Immature natural killer cell (primary cell): ENCODE results near the gene ARMC8. TPM values are rescaled to one million over a fixed set of nuclear protein-coding genes. Genes with fewer than 3 reads are reported as not detected.

Experiments
- DNase-seq, 3 donors: peaks; one replicate each; pipeline ENCODE4 v3.0.0; 2022; ENCODE audit warnings: mixed read lengths in 1 of 3
- H3K27ac Mint-ChIP-seq, 6 donors: one replicate each; pipeline ENCODE4 v1.8.0; 2020; ENCODE audit warnings: mixed read lengths in 6 of 6, mild to moderate bottlenecking in 5 of 6, inconsistent platforms in 4 of 6, moderate library complexity in 3 of 6
- H3K27me3 Mint-ChIP-seq, 3 donors: one replicate each; pipeline ENCODE4 v1.8.0; 2020 to 2021; ENCODE audit warnings: low read depth in 3 of 3, mild to moderate bottlenecking in 3 of 3, mixed read lengths in 3 of 3, moderate library complexity in 3 of 3, inconsistent platforms in 1 of 3
- H3K36me3 Mint-ChIP-seq, 3 donors: one replicate each; pipeline ENCODE4 v1.8.0; 2020; ENCODE audit warnings: mixed read lengths in 3 of 3, inconsistent platforms in 2 of 3, mild to moderate bottlenecking in 2 of 3
- H3K4me1 Mint-ChIP-seq, 2 donors: one replicate each; pipeline ENCODE4 v1.8.0; 2020; ENCODE audit warnings: inconsistent platforms in 2 of 2, mild to moderate bottlenecking in 2 of 2, mixed read lengths in 2 of 2, moderate library complexity in 1 of 2
- H3K4me3 Mint-ChIP-seq, 5 donors: one replicate each; pipeline ENCODE4 v1.8.0; 2020; ENCODE audit warnings: mild to moderate bottlenecking in 5 of 5, mixed read lengths in 5 of 5, inconsistent platforms in 3 of 5, moderate library complexity in 3 of 5
- H3K9me3 Mint-ChIP-seq, 6 donors: one replicate each; pipeline ENCODE4 v1.8.0; 2020; ENCODE audit warnings: mild to moderate bottlenecking in 6 of 6, mixed read lengths in 6 of 6, inconsistent platforms in 4 of 6, moderate library complexity in 3 of 6
- polyA plus RNA-seq, 3 donors: library from polyadenylated mRNA; unstranded; fragments of 300-500 nt; fragmentation: Illumina TruSeq; gene quantifications; one replicate each; pipeline ENCODE4 v1.2.3, GENCODE V29; 2021

The ARMC8 gene
- polyA plus RNA-seq, 3 donors from 2014 or later: 33.5 to 61.1 (median 34.1) TPM

- H3K27me3 Mint-ChIP-seq: no peaks in the 10 kb centered on the region
- peaks cover 57 to 85% of the 10 kb centered on the region in 2 donors for H3K4me1 Mint-ChIP-seq
- no peak overlapping the region for H3K4me3 Mint-ChIP-seq
- H3K36me3 Mint-ChIP-seq: no peaks in the 10 kb centered on the region
- H3K27ac Mint-ChIP-seq: peak overlapping the region in 1 of 6 donors; percentile 9
- no peaks in the 10 kb centered on the region for H3K9me3 Mint-ChIP-seq
- DNase-seq: no peak
Measured at GRCh38 chr3:138205527-138205926, 18.4 kb downstream of the ARMC8 start.

DNA sequence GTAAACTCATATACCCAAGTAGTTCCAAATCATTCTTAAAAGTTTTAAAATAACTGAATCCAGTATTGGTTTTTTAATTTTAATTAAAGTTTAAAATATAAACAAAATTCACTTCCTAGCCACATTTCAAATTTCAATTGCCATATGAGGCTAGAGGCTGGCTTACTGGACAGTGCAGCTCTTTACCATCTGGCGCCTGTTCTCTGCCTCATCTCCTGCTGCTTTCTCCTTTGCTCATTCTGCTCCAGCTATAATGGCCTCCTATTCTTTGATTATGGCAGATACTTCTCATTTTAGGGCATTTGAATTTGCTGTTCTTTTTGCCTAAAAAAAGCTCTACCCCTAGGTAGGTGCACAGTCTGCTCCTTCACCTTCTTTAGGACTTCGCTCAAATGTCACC is 19.1 kb downstream of the ARMC8 start:
- Mint-ChIP-seq H3K4me1 (peaks cover 54 to 86% of the 10 kb centered on the region in 2 donors), H3K4me3 (no peak overlapping the region), H3K27ac (peak overlapping the region in 1 of 6 donors; percentile 11), H3K9me3 (no peaks in the 10 kb centered on the region), H3K27me3 (no peaks in the 10 kb centered on the region), H3K36me3 (no peaks in the 10 kb centered on the region)
- no peak for DNase-seq

DNA sequence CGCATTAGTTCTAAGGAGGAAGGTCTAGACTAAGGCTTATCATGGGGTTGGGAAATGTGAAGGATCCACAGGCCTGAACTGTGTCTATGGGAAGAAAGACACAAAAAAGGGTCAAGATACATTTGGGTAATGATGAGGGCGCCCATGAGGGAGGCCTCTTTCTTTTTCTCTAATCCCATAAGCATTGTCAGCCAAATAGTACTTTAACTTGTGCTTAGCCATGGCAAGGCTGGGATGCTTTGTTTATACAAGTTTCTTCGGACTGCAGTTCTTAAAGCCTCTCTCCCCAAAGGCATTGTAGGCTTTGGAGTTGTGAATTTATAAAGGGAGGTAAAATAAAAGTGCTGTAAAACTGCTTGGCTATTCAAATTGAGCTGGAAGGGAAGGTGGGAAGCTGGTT is 23.4 kb downstream of the ARMC8 start:
- no peak for DNase-seq
- no peaks in the 10 kb centered on the region for H3K9me3 Mint-ChIP-seq
- no peak overlapping the region for H3K27ac Mint-ChIP-seq
- peaks cover 34 to 63% of the 10 kb centered on the region in 2 donors for H3K4me1 Mint-ChIP-seq
- no peaks in the 10 kb centered on the region for H3K27me3 Mint-ChIP-seq
- H3K36me3 Mint-ChIP-seq: peaks cover 0 to 4% (median 3%) of the 10 kb centered on the region in 3 donors
- no peak overlapping the region for H3K4me3 Mint-ChIP-seq

GRCh38 chr3:138213398-138214085 is 26.4 kb downstream of the ARMC8 start:
- no peak for DNase-seq
- Mint-ChIP-seq H3K9me3 (no peaks in the 10 kb centered on the region), H3K36me3 (peaks cover 0 to 4% (median 3%) of the 10 kb centered on the region in 3 donors), H3K27me3 (no peaks in the 10 kb centered on the region), H3K27ac (no peak overlapping the region), H3K4me1 (peaks cover 25 to 52% of the 10 kb centered on the region in 2 donors), H3K4me3 (no peak overlapping the region)

DNA sequence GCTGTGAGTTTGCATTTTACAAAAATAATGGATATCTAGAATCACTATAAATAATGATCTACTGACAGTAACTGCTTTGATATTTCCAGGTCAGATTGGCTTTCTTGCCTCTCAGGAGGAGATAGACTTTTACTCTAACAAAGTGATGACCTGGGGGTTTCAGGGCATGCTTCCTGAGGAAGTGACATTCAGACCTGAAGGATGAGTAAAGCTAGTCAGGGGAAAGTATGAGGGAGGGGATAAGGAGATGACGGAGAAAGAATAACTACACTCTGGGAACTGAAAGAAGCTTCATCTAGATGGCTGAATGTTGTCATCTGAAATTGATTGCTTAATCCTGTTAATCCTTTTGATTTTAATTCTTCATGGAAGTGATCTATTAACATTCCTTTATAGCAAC is 32.2 kb downstream of the ARMC8 start:
- Mint-ChIP-seq H3K27me3 (peaks cover 0 to 3% (median 0%) of the 10 kb centered on the region in 3 donors), H3K9me3 (no peaks in the 10 kb centered on the region), H3K4me3 (no peak overlapping the region)

DNA sequence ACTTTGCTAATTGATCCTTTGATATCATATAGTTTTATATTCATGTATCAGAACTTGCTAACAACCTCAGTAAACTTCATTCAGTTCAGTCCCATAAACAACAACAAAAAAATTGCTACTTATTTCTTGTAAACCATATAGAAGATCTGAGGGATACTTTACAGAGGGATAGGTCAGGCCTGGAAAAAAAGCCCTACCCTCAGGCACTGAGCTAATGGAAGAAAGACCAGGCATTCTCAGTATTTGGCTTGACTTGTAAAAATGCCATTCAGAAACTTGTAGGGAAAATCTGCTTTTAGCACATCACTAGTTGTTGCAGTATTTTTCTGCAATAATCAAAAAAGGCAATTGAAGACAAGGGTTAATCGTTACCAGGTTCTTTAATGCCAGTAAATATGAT is 33.1 kb downstream of the ARMC8 start:
- Mint-ChIP-seq H3K27ac (peak overlapping the region in 1 of 6 donors; percentile 24), H3K4me3 (no peak overlapping the region), H3K27me3 (peaks cover 0 to 5% (median 0%) of the 10 kb centered on the region in 3 donors), H3K36me3 (peaks cover under 1 to 7% (median 4%) of the 10 kb centered on the region in 3 donors), H3K4me1 (peaks cover 28 to 55% of the 10 kb centered on the region in 2 donors), H3K9me3 (no peaks in the 10 kb centered on the region)
- no peak for DNase-seq

More for the DNA sequence above, 32.2 kb downstream of the ARMC8 start:
- no peak for DNase-seq
- Mint-ChIP-seq H3K27ac (peak overlapping the region in 2 of 6 donors; percentile 18 to 37), H3K4me1 (peaks cover 30 to 55% of the 10 kb centered on the region in 2 donors), H3K36me3 (peaks cover 0 to 6% (median 0%) of the 10 kb centered on the region in 3 donors)

DNA sequence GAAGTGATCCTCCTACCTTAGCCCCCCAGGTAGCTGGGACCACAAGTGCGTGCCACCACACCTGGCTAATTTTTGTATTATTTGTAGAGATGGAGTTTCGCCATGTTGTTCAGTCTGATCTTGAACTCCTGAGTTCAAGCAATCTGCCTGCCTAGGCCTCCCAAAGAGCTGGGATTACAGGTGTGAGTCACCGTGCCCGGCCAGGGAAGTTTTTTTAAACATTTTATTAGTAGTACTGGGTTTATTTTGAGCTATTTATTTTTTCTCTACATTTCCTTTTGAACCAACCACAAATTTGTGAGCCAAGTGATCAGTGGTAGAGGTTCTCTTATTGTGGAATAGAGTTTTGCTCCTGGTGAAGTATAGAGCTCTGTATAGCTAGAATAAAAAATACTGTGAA is 33.7 kb downstream of the ARMC8 start:
- peaks cover 0 to 5% (median 0%) of the 10 kb centered on the region in 3 donors for H3K27me3 Mint-ChIP-seq
- H3K27ac Mint-ChIP-seq: peak overlapping the region in 3 of 6 donors; percentile 17 to 38 (median 25)
- H3K4me3 Mint-ChIP-seq: no peak overlapping the region
- H3K36me3 Mint-ChIP-seq: peaks cover 5 to 12% (median 9%) of the 10 kb centered on the region in 3 donors
- DNase-seq: no peak
- H3K9me3 Mint-ChIP-seq: no peaks in the 10 kb centered on the region
- peaks cover 28 to 55% of the 10 kb centered on the region in 2 donors for H3K4me1 Mint-ChIP-seq

GRCh38 chr3:138222131-138222941 is 35.2 kb downstream of the ARMC8 start:
- Mint-ChIP-seq H3K27me3 (peaks cover 0 to 5% (median 0%) of the 10 kb centered on the region in 3 donors), H3K36me3 (peaks cover 9 to 18% (median 15%) of the 10 kb centered on the region in 3 donors), H3K9me3 (no peaks in the 10 kb centered on the region), H3K4me1 (peaks cover 28 to 55% of the 10 kb centered on the region in 2 donors), H3K4me3 (no peak overlapping the region), H3K27ac (peak overlapping the region in 5 of 6 donors; percentile 13 to 62 (median 31))
- no peak for DNase-seq

DNA sequence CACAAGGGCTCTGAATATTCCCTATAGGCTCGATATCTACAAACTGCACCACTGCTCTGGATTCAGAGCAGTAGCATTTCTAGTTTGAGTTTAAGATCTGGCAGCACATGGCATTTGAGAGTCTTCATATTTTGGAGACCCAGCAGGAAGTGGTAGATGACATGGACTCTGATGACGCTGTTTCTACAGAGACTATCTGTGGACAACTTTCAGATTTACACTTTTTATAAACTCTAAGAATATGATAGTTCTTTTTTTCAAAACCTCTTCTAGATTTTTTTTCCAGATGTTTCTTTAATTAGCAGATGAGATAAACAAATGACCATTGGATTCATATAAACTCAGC is 35.8 kb downstream of the ARMC8 start:
- peaks cover 0 to 5% (median 0%) of the 10 kb centered on the region in 3 donors for H3K27me3 Mint-ChIP-seq
- peaks cover 25 to 50% of the 10 kb centered on the region in 2 donors for H3K4me1 Mint-ChIP-seq
- H3K36me3 Mint-ChIP-seq: peaks cover 9 to 23% (median 15%) of the 10 kb centered on the region in 3 donors
- H3K4me3 Mint-ChIP-seq: no peak overlapping the region
- DNase-seq: no peak
- peak overlapping the region in 5 of 6 donors; percentile 0 to 62 (median 33) for H3K27ac Mint-ChIP-seq
- H3K9me3 Mint-ChIP-seq: no peaks in the 10 kb centered on the region

DNA sequence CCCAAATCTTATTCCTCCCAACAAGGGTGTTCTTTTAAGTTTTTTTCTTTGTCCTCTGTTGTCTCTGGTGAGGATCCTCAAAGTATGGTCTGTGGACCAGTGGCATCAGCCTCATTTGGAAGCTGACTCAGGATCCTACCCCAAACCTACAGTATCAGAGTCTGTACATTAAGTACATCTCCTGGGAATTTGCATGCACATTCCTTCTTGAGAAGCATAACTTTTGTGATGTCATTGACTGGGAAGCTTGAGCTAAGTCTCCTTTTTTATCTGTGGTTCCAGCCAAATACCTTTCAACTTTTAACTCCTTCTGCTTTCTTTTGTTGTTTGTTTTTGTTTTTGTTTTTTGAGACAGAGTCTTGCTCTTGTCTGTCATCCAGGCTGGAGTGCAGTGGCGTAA is 40.5 kb downstream of the ARMC8 start:
- H3K9me3 Mint-ChIP-seq: no peaks in the 10 kb centered on the region
- peaks cover 5 to 10% of the 10 kb centered on the region in 2 donors for H3K4me1 Mint-ChIP-seq
- DNase-seq: no peak
- H3K4me3 Mint-ChIP-seq: no peak overlapping the region
- peaks cover 0 to 3% (median 0%) of the 10 kb centered on the region in 3 donors for H3K27me3 Mint-ChIP-seq
- H3K36me3 Mint-ChIP-seq: peaks cover 14 to 43% (median 25%) of the 10 kb centered on the region in 3 donors
- H3K27ac Mint-ChIP-seq: peak overlapping the region in 2 of 6 donors; percentile 17 to 71

GRCh38 chr3:138230525-138230924 is 43.4 kb downstream of the ARMC8 start:
- H3K27me3 Mint-ChIP-seq: no peaks in the 10 kb centered on the region
- H3K27ac Mint-ChIP-seq: no peak overlapping the region
- no peaks in the 10 kb centered on the region for H3K9me3 Mint-ChIP-seq
- DNase-seq: no peak
- peaks cover 4 to 11% of the 10 kb centered on the region in 2 donors for H3K4me1 Mint-ChIP-seq
- H3K36me3 Mint-ChIP-seq: peaks cover 17 to 48% (median 22%) of the 10 kb centered on the region in 3 donors
- no peak overlapping the region for H3K4me3 Mint-ChIP-seq

- Mint-ChIP-seq H3K9me3 (no peaks in the 10 kb centered on the region), H3K4me1 (peaks cover 4 to 11% of the 10 kb centered on the region in 2 donors), H3K36me3 (peaks cover 16 to 47% (median 24%) of the 10 kb centered on the region in 3 donors), H3K4me3 (no peak overlapping the region), H3K27ac (peak overlapping the region in 1 of 6 donors; percentile 11), H3K27me3 (no peaks in the 10 kb centered on the region)
- DNase-seq: no peak
Measured at GRCh38 chr3:138232705-138233364, 45.7 kb downstream of the ARMC8 start.

DNA sequence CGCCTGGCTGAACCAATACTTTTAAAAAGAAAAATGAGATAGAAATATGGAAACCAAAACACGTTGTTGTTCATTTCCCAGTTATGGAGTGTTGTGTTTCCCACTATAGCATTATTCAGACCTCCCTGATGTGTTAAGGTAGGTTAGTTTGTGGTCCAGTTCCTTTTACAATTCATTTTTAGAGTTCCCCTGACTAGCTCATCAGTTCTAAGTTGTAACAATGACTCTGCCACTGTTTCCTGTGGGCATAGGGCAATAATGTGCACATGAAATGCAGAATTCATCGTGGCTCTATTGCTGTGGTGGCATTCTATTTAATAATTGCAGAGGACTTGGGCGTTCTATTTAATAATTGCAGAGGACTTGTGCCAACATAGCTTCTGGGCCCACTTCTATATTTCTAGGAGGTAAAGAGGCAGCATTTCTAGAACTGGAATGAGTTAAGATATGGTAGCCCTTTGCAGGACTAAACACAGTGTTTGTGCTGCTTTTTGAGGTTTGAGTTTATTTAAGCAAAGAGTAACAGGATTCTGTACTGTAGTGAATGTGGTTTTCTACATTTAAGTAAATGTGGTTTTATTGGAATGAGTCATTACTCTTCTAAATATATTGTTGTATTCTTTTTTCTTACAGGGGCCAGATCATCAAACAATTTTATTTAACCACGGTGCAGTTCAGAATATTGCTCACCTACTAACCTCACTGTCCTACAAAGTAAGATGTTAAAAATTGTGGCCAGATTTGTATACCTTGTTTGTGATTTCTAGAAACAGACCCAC is 47.5 kb downstream of the ARMC8 start:
- H3K36me3 Mint-ChIP-seq: peaks cover 17 to 50% (median 31%) of the 10 kb centered on the region in 3 donors
- H3K27ac Mint-ChIP-seq: peak overlapping the region in 3 of 6 donors; percentile 1 to 69 (median 6)
- H3K4me3 Mint-ChIP-seq: no peak overlapping the region
- DNase-seq: no peak
- no peaks in the 10 kb centered on the region for H3K9me3 Mint-ChIP-seq
- H3K27me3 Mint-ChIP-seq: no peaks in the 10 kb centered on the region
- peaks cover 4 to 11% of the 10 kb centered on the region in 2 donors for H3K4me1 Mint-ChIP-seq
